ENCODE results near the gene MLLT3. TPM values are rescaled to one million over a fixed set of nuclear protein-coding genes. Genes with fewer than 3 reads are reported as not detected.

The MLLT3 gene
- total RNA-seq, 2 donors from 2014 or later = 8.1 to 9.6 TPM

GRCh38 chr9:20630241-20630943 lies 8.1 kb upstream of the MLLT3 start:
- Histone ChIP-seq H3K4me1 (ENCODE audit: control insufficient read depth in 1 of 2, low read depth in 2 of 2) (peaks cover 0 to 4% of the 10 kb centered on the region in 2 donors), H3K27me3 (replicated peaks; ENCODE audit: insufficient read depth) (no peaks in the 10 kb centered on the region), H3K9me3 (no peaks in the 10 kb centered on the region), H3K27ac (no peak overlapping the region), H3K36me3 (no peaks in the 10 kb centered on the region), H3K4me3 (no peak overlapping the region)
- no peak for DNase-seq (ENCODE audit: low spot score)
- ATAC-seq (ENCODE audit: insufficient number of reproducible peaks, low FRiP score, low read depth) = no peak
- no peak for TF ChIP-seq CTCF (IDR thresholded peaks at IDR 0.05)

- Histone ChIP-seq H3K36me3 (no peaks in the 10 kb centered on the region), H3K9me3 (no peaks in the 10 kb centered on the region), H3K4me1 (ENCODE audit: control insufficient read depth in 1 of 2, low read depth in 2 of 2) (peaks cover 0 to 15% of the 10 kb centered on the region in 2 donors), H3K4me3 (peak overlapping the region; percentile 93), H3K27ac (no peak overlapping the region), H3K27me3 (replicated peaks; ENCODE audit: insufficient read depth) (no peaks in the 10 kb centered on the region)
- TF ChIP-seq CTCF (IDR thresholded peaks at IDR 0.05) = no peak
- DNase-seq (ENCODE audit: low spot score) (no peak), ATAC-seq (ENCODE audit: insufficient number of reproducible peaks, low FRiP score, low read depth) (no peak)
Observed at GRCh38 chr9:20625003-20625349, 2.7 kb upstream of the MLLT3 start.

GRCh38 chr9:20624201-20625002 lies 2.1 kb upstream of the MLLT3 start:
- Histone ChIP-seq H3K4me1 (ENCODE audit: control insufficient read depth in 1 of 2, low read depth in 2 of 2) (peaks cover 0 to 20% of the 10 kb centered on the region in 2 donors), H3K27me3 (replicated peaks; ENCODE audit: insufficient read depth) (no peaks in the 10 kb centered on the region), H3K27ac (no peak overlapping the region), H3K9me3 (no peaks in the 10 kb centered on the region), H3K4me3 (peak overlapping the region; percentile 93), H3K36me3 (no peaks in the 10 kb centered on the region)
- ATAC-seq (ENCODE audit: insufficient number of reproducible peaks, low FRiP score, low read depth) (no peak), DNase-seq (ENCODE audit: low spot score) (no peak)
- TF ChIP-seq CTCF (IDR thresholded peaks at IDR 0.05) = peak; percentile 56

GRCh38 chr9:20623748-20624124 lies 1.4 kb upstream of the MLLT3 start:
- H3K9me3 ChIP-seq = no peaks in the 10 kb centered on the region
- H3K27me3 ChIP-seq (replicated peaks; ENCODE audit: insufficient read depth) = no peaks in the 10 kb centered on the region
- DNase-seq (ENCODE audit: low spot score) (no peak), ATAC-seq (ENCODE audit: insufficient number of reproducible peaks, low FRiP score, low read depth) (no peak)
- no peaks in the 10 kb centered on the region for H3K36me3 ChIP-seq
- peak overlapping the region in 1 of 2 donors; percentile 33 for H3K27ac ChIP-seq
- TF ChIP-seq CTCF (IDR thresholded peaks at IDR 0.05) = no peak
- H3K4me3 ChIP-seq = peak overlapping the region; percentile 93
- peaks cover 0 to 26% of the 10 kb centered on the region in 2 donors for H3K4me1 ChIP-seq (ENCODE audit: control insufficient read depth in 1 of 2, low read depth in 2 of 2)

GRCh38 chr9:20623021-20623747 lies 885 bp upstream of the MLLT3 start:
- TF ChIP-seq CTCF (IDR thresholded peaks at IDR 0.05) = no peak
- Histone ChIP-seq H3K27ac (peak overlapping the region in 1 of 2 donors; percentile 31), H3K36me3 (no peaks in the 10 kb centered on the region), H3K27me3 (replicated peaks; ENCODE audit: insufficient read depth) (no peaks in the 10 kb centered on the region), H3K9me3 (no peaks in the 10 kb centered on the region), H3K4me3 (peak overlapping the region; percentile 93), H3K4me1 (ENCODE audit: control insufficient read depth in 1 of 2, low read depth in 2 of 2) (peaks cover 0 to 31% of the 10 kb centered on the region in 2 donors)
- DNase-seq (ENCODE audit: low spot score) = no peak
- ATAC-seq (ENCODE audit: insufficient number of reproducible peaks, low FRiP score, low read depth) = no peak
